NCI-H2107 (cell line): ENCODE results near the gene MKRN2.

ENCODE experiments used
- DNase-seq: peaks from one replicate; lab custom pipeline; 2025; lab: John Stamatoyannopoulos, UW

Gene MKRN2

GRCh38 chr3:12553921-12554391 lies 2.9 kb upstream of the MKRN2 start:
- peak; percentile 6 for DNase-seq

- no peak for DNase-seq
These were observed 585 bp upstream of the MKRN2 start for GRCh38 chr3:12556314-12556689.

- DNase-seq = no peak
These were observed 700 bp downstream of the MKRN2 start for GRCh38 chr3:12557473-12558100.

GRCh38 chr3:12558706-12559105 lies 1.8 kb downstream of the MKRN2 start:
- no peak for DNase-seq

GRCh38 chr3:12559520-12559919 lies 2.6 kb downstream of the MKRN2 start:
- no peak for DNase-seq

- DNase-seq = no peak
These were observed 3.8 kb downstream of the MKRN2 start for GRCh38 chr3:12560505-12561190.

- no peak for DNase-seq
These were observed 4.5 kb downstream of the MKRN2 start for GRCh38 chr3:12561397-12561796.

GRCh38 chr3:12562451-12562850 lies 5.6 kb downstream of the MKRN2 start:
- no peak for DNase-seq

- DNase-seq = no peak
These were observed 10.1 kb downstream of the MKRN2 start for GRCh38 chr3:12566976-12567375.

- DNase-seq = no peak
These were observed 11.9 kb downstream of the MKRN2 start for GRCh38 chr3:12568747-12569146.

GRCh38 chr3:12569836-12570235 lies 12.9 kb downstream of the MKRN2 start:
- no peak for DNase-seq

GRCh38 chr3:12571986-12572385 lies 15.1 kb downstream of the MKRN2 start:
- DNase-seq = no peak

GRCh38 chr3:12574131-12574530 lies 17.2 kb downstream of the MKRN2 start:
- no peak for DNase-seq

GRCh38 chr3:12574661-12575060 lies 17.8 kb downstream of the MKRN2 start:
- DNase-seq = no peak

GRCh38 chr3:12577379-12577778 lies 20.5 kb downstream of the MKRN2 start:
- DNase-seq = no peak

- DNase-seq = no peak
These were observed 21.9 kb downstream of the MKRN2 start for GRCh38 chr3:12578742-12579141.

GRCh38 chr3:12579456-12579855 lies 22.6 kb downstream of the MKRN2 start:
- no peak for DNase-seq

- no peak for DNase-seq
These were observed 23.0 kb downstream of the MKRN2 start for GRCh38 chr3:12579905-12580304.

GRCh38 chr3:12582730-12583129 lies 25.8 kb downstream of the MKRN2 start:
- no peak for DNase-seq

- no peak for DNase-seq
These were observed 26.4 kb downstream of the MKRN2 start for GRCh38 chr3:12583280-12583679.

GRCh38 chr3:12584083-12584482 lies 27.2 kb downstream of the MKRN2 start:
- DNase-seq = no peak

- no peak for DNase-seq
These were observed 28.3 kb downstream of the MKRN2 start for GRCh38 chr3:12585181-12585580.

- no peak for DNase-seq
These were observed 29.1 kb downstream of the MKRN2 start for GRCh38 chr3:12585970-12586369.

- DNase-seq = no peak
These were observed 29.5 kb downstream of the MKRN2 start for GRCh38 chr3:12586403-12586802.
